ENCODE data around the gene SARM1.

DNA sequence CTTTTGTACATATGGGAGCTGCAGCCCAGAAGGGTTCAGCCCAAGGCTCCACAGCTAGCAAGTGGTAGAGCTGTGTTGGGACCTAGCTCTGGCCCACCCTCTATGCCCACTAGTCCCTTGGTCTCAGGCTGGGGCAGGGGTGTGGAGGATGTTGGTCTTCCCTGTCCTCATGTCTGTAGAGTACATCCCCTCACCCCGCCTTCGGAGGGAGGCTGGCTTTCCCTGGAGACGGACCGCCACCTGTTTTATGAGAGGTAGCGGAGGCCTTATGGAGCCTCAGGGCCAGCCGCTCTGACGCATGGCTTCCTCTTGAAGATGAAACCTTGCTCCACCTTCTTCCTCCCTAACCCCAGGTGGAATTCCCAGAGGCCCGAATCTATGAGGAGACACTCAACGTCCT is 27.5 kb upstream of the SARM1 start:
- TF ChIP-seq CTCF (IDR thresholded peaks at IDR 0.05) (no peak), PBX3 (IDR thresholded peaks at IDR 0.05) (no peak), YY1 (IDR thresholded peaks at IDR 0.05; ENCODE audit: low read depth) (no peak), FOXJ3 (CRISPR knock-in tag; IDR thresholded peaks at IDR 0.05) (no peak), POLR2AphosphoS5 (IDR thresholded peaks at IDR 0.05; ENCODE audit: low read depth, low read length) (no peak), CHD2 (IDR thresholded peaks at IDR 0.05; ENCODE audit: low read length, partially characterized antibody) (no peak), RAD21 (IDR thresholded peaks at IDR 0.05; ENCODE audit: low read length) (no peak), MAX (IDR thresholded peaks at IDR 0.05; ENCODE audit: low read depth) (no peak), TEAD4 (IDR thresholded peaks at IDR 0.05; ENCODE audit: borderline replicate concordance, insufficient read depth) (no peak), USF2 (IDR thresholded peaks at IDR 0.05; ENCODE audit: borderline replicate concordance, low read depth, low read length) (no peak), TAF1 (IDR thresholded peaks at IDR 0.05; ENCODE audit: borderline replicate concordance, low read depth, low read length) (no peak), GATA2 (CRISPR knock-in tag; IDR thresholded peaks at IDR 0.05) (no peak), MXI1 (IDR thresholded peaks at IDR 0.05; ENCODE audit: low read depth, low read length) (no peak), TCF12 (IDR thresholded peaks at IDR 0.05) (no peak)
